HepG2 (cell line): ENCODE results near the gene HADHA. TPM values are rescaled to one million over a fixed set of nuclear protein-coding genes. Genes with fewer than 3 reads are reported as not detected.
A peak's percentile ranks its signal among the peaks of the same experiment; 100 is the strongest.

Experiments
- ATAC-seq: fragments of 200-7000 bp; cut with Tn5 transposase; 3 replicates; pipeline ENCODE4 v1.9.1; 2020; ENCODE audit warnings: mild to moderate bottlenecking, moderate library complexity
- Bru-seq: library from RNA; stranded (reverse); fragments of 400-500 nt; gene quantifications from one replicate; lab custom pipeline; 2021; lab: Mats Ljungman, UMichigan
- BruChase-seq, 2 experiments: library from RNA; stranded (reverse); fragments of 400-500 nt; gene quantifications; one replicate each; lab custom pipeline; 2021; lab: Mats Ljungman, UMichigan
- BruUV-seq: library from RNA; stranded (reverse); fragments of 400-500 nt; replicated peaks from 2 replicates; lab custom pipeline; 2021; lab: Mats Ljungman, UMichigan
- CTCF ChIA-PET: fragments of 300-600 bp; formaldehyde crosslinking; extraction: SDS; loops from one replicate; lab custom pipeline; 2021; ENCODE audit warnings: low total read pairs, inconsistent platforms, low intra/inter-chr PET ratio; lab: Yijun Ruan, JAX
- POLR2A ChIA-PET: fragments of 350-600 bp; sonication (Branson Sonifier 250); formaldehyde crosslinking; loops from one replicate; lab custom pipeline; 2020; ENCODE audit warnings: antibody characterized with exemption, inconsistent platforms; lab: Yijun Ruan, JAX
- DNase-seq: peaks from one replicate; pipeline ENCODE4 v3.0.0-alpha.2; 2015; ENCODE audit warnings: low spot score
- FAIRE-seq: peaks from 3 replicates; lab custom pipeline; 2011; peaks lifted over from hg19 to GRCh38; lab: Jason Lieb, UNC
- H2AFZ ChIP-seq: one replicate; pipeline ENCODE4 v1.6.1; 2011; ENCODE audit warnings: low read length, inconsistent platforms
- H3K27ac ChIP-seq: fragments of 300-600 bp; 3 replicates; pipeline ENCODE4 v1.8.0; 2011; ENCODE audit warnings: mixed run types, mild to moderate bottlenecking, mixed read lengths, low read length, inconsistent platforms; ENCODE audit not compliant: insufficient read depth; ENCODE audit errors: extremely low read length
- H3K27me3 ChIP-seq, 2 experiments: fragments of 200-600 bp in 1 of 2; 2 replicates in 1 of 2; 3 replicates in 1 of 2; pipeline versions ENCODE4 v1.6.0 to v1.8.0; 2011; ENCODE audit warnings: low read length in 2 of 2, mild to moderate bottlenecking in 2 of 2, moderate library complexity in 2 of 2, inconsistent platforms in 1 of 2; ENCODE audit not compliant: insufficient read depth in 2 of 2, control insufficient read depth in 1 of 2
- H3K36me3 ChIP-seq, 2 experiments: fragments of 200-600 bp in 1 of 2; replicated peaks in 1 of 2; 2 replicates in 1 of 2; 3 replicates in 1 of 2; pipeline versions ENCODE4 v1.5.1 to v1.8.0; 2011; ENCODE audit warnings: low read length in 2 of 2, inconsistent platforms in 1 of 2; ENCODE audit not compliant: insufficient read depth in 2 of 2, control insufficient read depth in 1 of 2
- H3K4me1 ChIP-seq: 2 replicates; pipeline ENCODE4 v1.5.1; 2012; ENCODE audit warnings: low read length, inconsistent platforms; ENCODE audit not compliant: insufficient read depth
- H3K4me2 ChIP-seq: 2 replicates; pipeline ENCODE4 v1.6.0; 2011; ENCODE audit warnings: low read depth, low read length, inconsistent platforms
- H3K4me3 ChIP-seq, 3 experiments: fragments of 200-600 bp in 1 of 3; sonication (generic), shearing (Covaris generic) in 1 of 3; replicated peaks in 1 of 3; 2 replicates each; pipeline ENCODE4 v1.5.1; 2011 to 2016; ENCODE audit warnings: low read length in 3 of 3, inconsistent platforms in 2 of 3, low read depth in 2 of 3, mild to moderate bottlenecking in 2 of 3, control low read depth in 1 of 3, mixed read lengths in 1 of 3; ENCODE audit not compliant: insufficient read depth in 1 of 3
- H3K79me2 ChIP-seq: one replicate; pipeline ENCODE4 v1.6.1; 2011; ENCODE audit warnings: low read length, inconsistent platforms; ENCODE audit not compliant: insufficient read depth
- H3K9ac ChIP-seq: 2 replicates; pipeline ENCODE4 v1.6.0; 2011; ENCODE audit warnings: mild to moderate bottlenecking, low read depth, low read length, inconsistent platforms; ENCODE audit not compliant: insufficient read depth
- H3K9me3 ChIP-seq: 2 replicates; pipeline ENCODE4 v1.5.1; 2012; ENCODE audit warnings: mild to moderate bottlenecking, low read length
- H4K20me1 ChIP-seq: 2 replicates; pipeline ENCODE4 v1.6.0; 2011; ENCODE audit warnings: inconsistent platforms, mild to moderate bottlenecking, low read length, moderate library complexity; ENCODE audit not compliant: insufficient read depth
- EED ChIP-seq: sonication (generic); formaldehyde crosslinking; IDR thresholded peaks from 2 replicates; pipeline ENCODE4 v1.5.0; 2020; ENCODE audit warnings: mild to moderate bottlenecking, missing genetic modification reagents
- KLF16 ChIP-seq, 2 experiments: sonication (generic) in 1 of 2; formaldehyde crosslinking in 1 of 2; IDR thresholded peaks; 2 replicates each; pipeline versions ENCODE4 v1.6.1 to v1.8.0; 2016 to 2023; ENCODE audit warnings: missing genetic modification reagents in 2 of 2, missing compliant biosample characterization in 1 of 2
- NONO ChIP-seq, 2 experiments: fragments of 450-650 bp in 1 of 2; sonication (generic) in 1 of 2; formaldehyde crosslinking in 1 of 2; IDR thresholded peaks in 1 of 2; conservative IDR thresholded peaks in 1 of 2; 2 replicates each; pipeline versions ENCODE4 v1.6.1 to v1.8.0; 2017 to 2022; ENCODE audit warnings: mild to moderate bottlenecking in 1 of 2, missing genetic modification reagents in 1 of 2, moderate library complexity in 1 of 2
- ZBTB38 ChIP-seq: sonication (generic); formaldehyde crosslinking; IDR thresholded peaks from 2 replicates; pipeline ENCODE4 v1.5.1; 2020; ENCODE audit warnings: mild to moderate bottlenecking, missing genetic modification reagents
- ZFP41 ChIP-seq: sonication (generic); formaldehyde crosslinking; IDR thresholded peaks from 2 replicates; pipeline ENCODE4 v1.4.0; 2020; ENCODE audit warnings: mild to moderate bottlenecking, missing genetic modification reagents, borderline replicate concordance
- ZNF614 ChIP-seq: IDR thresholded peaks from 2 replicates; pipeline ENCODE4 v1.6.1; 2018; ENCODE audit warnings: missing biosample characterization, missing genetic modification reagents, inconsistent platforms, borderline replicate concordance
- ZNF761 ChIP-seq: sonication (generic); formaldehyde crosslinking; conservative IDR thresholded peaks from 2 replicates; pipeline ENCODE4 v1.4.0; 2020; ENCODE audit warnings: mild to moderate bottlenecking, missing genetic modification reagents
- ZNF768 ChIP-seq: sonication (generic); formaldehyde crosslinking; IDR thresholded peaks from 2 replicates; pipeline ENCODE4 v1.4.0; 2020; ENCODE audit warnings: missing genetic modification reagents
- WGBS: methylation state at CpG from one replicate; pipeline ENCODE4 v1.1.6; 2017; ENCODE audit warnings: low lambda C conversion rate; 5-methylcytosine and 5-hydroxymethylcytosine counted together
- in situ Hi-C: cut with HindIII; loops from 2 replicates; pipeline ENCODE4 v1.10.0; 2017; ENCODE audit warnings: low pct_unique_long_range_greater_than_20kb; ENCODE audit not compliant: extremely low pct_ligation_motif_present
- intact Hi-C: fragments of 100-400 bp; cut with micrococcal nuclease; formaldehyde crosslinking; loops from one replicate; pipeline ENCODE4 v1.10.0; 2022; ENCODE audit not compliant: unreplicated experiment
- long read RNA-seq, 2 experiments: library from RNA in 1 of 2; library from polyadenylated mRNA in 1 of 2; stranded (forward) in 1 of 2; unstranded in 1 of 2; transcript quantifications; one replicate each; pipeline ENCODE4 v2.0.0, GENCODE V29; 2019 to 2022
- polyA minus RNA-seq, 3 experiments: library from RNA; depleted of rRNA, polyadenylated mRNA; stranded (reverse); fragments of >200 nt; gene quantifications; 2 replicates each; pipeline ENCODE4 v1.2.3, GENCODE V29; 2011; ENCODE audit warnings: low replicate concordance in 1 of 3
- polyA plus RNA-seq, 8 experiments: library from polyadenylated mRNA; depleted of rRNA in 3 of 8; stranded (reverse) in 7 of 8; unstranded in 1 of 8; fragments of >200 nt; fragmentation: Illumina TruSeq in 4 of 8; extraction: Trizol in 4 of 8; gene quantifications; 2 replicates each; pipeline versions ENCODE4 v1.2.1 to v1.2.3, GENCODE V29; 2011 to 2016; ENCODE audit warnings: low read depth in 4 of 8, missing spikeins in 1 of 8, mixed read lengths in 1 of 8; ENCODE audit not compliant: insufficient read depth in 1 of 8
- total RNA-seq, 5 experiments: library from RNA; depleted of rRNA; stranded (reverse); fragments of >200 nt; fragmentation: Illumina TruSeq; extraction: Trizol; gene quantifications; 2 replicates each; pipeline ENCODE4 v1.2.3, GENCODE V29; 2016; ENCODE audit warnings: low read depth in 1 of 5
- TF ChIP-seq, protein P1 (sequence below): sonication (generic); formaldehyde crosslinking; IDR thresholded peaks from 2 replicates; pipeline ENCODE4 v1.4.0; 2020; ENCODE audit warnings: mild to moderate bottlenecking, low read depth, missing genetic modification reagents
- TF ChIP-seq, protein P2 (sequence below): sonication (generic); formaldehyde crosslinking; IDR thresholded peaks from 2 replicates; pipeline ENCODE4 v1.5.1; 2020; ENCODE audit warnings: mild to moderate bottlenecking, missing genetic modification reagents, moderate library complexity
- TF ChIP-seq, protein P3 (sequence below): sonication (generic); formaldehyde crosslinking; IDR thresholded peaks from 2 replicates; pipeline ENCODE4 v1.4.0; 2020; ENCODE audit warnings: missing genetic modification reagents

The HADHA gene
- total RNA-seq (2016; rRNA removed; fragmentation: Illumina TruSeq; extraction: Trizol) (270 and 385 TPM in 2 replicates), polyA plus RNA-seq (2011; rRNA removed) (101 and 102 TPM in 2 replicates), polyA minus RNA-seq (2011; rRNA and poly(A)+ RNA removed; ENCODE audit: low replicate concordance) (135 and 171 TPM in 2 replicates), Bru-seq, nascent RNA (percentile 87 among the genes with signal in this experiment), BruChase-seq, experiment 1, labeled RNA remaining after a 6-hour chase (percentile 89 among the genes with signal in this experiment), BruChase-seq, experiment 2, labeled RNA remaining after a 2-hour chase (percentile 85 among the genes with signal in this experiment)
- total RNA-seq (2016; cell fraction: cytosol; rRNA removed; fragmentation: Illumina TruSeq; extraction: Trizol; ENCODE audit: low read depth), result 28.5 and 37.3 TPM in 2 replicates
- total RNA-seq (2016; cell fraction: insoluble cytoplasmic fraction; rRNA removed; fragmentation: Illumina TruSeq; extraction: Trizol), result 269 and 366 TPM in 2 replicates
- 91.6 and 115 TPM in 2 replicates for total RNA-seq (2016; cell fraction: membrane; rRNA removed; fragmentation: Illumina TruSeq; extraction: Trizol)
- 133 TPM in 2 replicates for total RNA-seq (2016; cell fraction: nucleus; rRNA removed; fragmentation: Illumina TruSeq; extraction: Trizol)
- polyA plus RNA-seq (2011; cell fraction: cytosol; rRNA removed), result 101 and 123 TPM in 2 replicates
- 35.5 and 47.7 TPM in 2 replicates for polyA plus RNA-seq (2011; cell fraction: nucleus; rRNA removed)
- polyA plus RNA-seq (2012), result 178 and 209 TPM in 2 replicates
- polyA plus RNA-seq (2016; cell fraction: cytosol; fragmentation: Illumina TruSeq; extraction: Trizol; ENCODE audit: low read depth), result 28.3 and 35.5 TPM in 2 replicates
- 311 and 319 TPM in 2 replicates for polyA plus RNA-seq (2016; cell fraction: insoluble cytoplasmic fraction; fragmentation: Illumina TruSeq; extraction: Trizol; ENCODE audit: low read depth)
- polyA plus RNA-seq (2016; cell fraction: membrane; fragmentation: Illumina TruSeq; extraction: Trizol; ENCODE audit: low read depth), result 67.7 and 83.6 TPM in 2 replicates
- polyA plus RNA-seq (2016; cell fraction: nucleus; fragmentation: Illumina TruSeq; extraction: Trizol; ENCODE audit: insufficient read depth, low read depth), result 138 and 139 TPM in 2 replicates
- 120 and 132 TPM in 2 replicates for polyA minus RNA-seq (2011; cell fraction: cytosol; rRNA and poly(A)+ RNA removed)
- polyA minus RNA-seq (2011; cell fraction: nucleus; rRNA and poly(A)+ RNA removed), result 57.7 and 75.8 TPM in 2 replicates
- long read RNA-seq, experiment 1, transcript HADHA-201 (20 exons, 3,037 nt), result major isoform, 225 of 335 reads
- long read RNA-seq, experiment 1, partial matches to known transcripts, result 89 of 335 reads
- long read RNA-seq, experiment 1, other reads (novel, unspliced or antisense), result 21 of 335 reads
- long read RNA-seq, experiment 2, transcript HADHA-201 (20 exons, 3,037 nt), result major isoform, 286 of 598 reads
- long read RNA-seq, experiment 2, partial matches to known transcripts, result 168 of 598 reads
- long read RNA-seq, experiment 2, other reads (novel, unspliced or antisense), result 140 of 598 reads

DNA sequence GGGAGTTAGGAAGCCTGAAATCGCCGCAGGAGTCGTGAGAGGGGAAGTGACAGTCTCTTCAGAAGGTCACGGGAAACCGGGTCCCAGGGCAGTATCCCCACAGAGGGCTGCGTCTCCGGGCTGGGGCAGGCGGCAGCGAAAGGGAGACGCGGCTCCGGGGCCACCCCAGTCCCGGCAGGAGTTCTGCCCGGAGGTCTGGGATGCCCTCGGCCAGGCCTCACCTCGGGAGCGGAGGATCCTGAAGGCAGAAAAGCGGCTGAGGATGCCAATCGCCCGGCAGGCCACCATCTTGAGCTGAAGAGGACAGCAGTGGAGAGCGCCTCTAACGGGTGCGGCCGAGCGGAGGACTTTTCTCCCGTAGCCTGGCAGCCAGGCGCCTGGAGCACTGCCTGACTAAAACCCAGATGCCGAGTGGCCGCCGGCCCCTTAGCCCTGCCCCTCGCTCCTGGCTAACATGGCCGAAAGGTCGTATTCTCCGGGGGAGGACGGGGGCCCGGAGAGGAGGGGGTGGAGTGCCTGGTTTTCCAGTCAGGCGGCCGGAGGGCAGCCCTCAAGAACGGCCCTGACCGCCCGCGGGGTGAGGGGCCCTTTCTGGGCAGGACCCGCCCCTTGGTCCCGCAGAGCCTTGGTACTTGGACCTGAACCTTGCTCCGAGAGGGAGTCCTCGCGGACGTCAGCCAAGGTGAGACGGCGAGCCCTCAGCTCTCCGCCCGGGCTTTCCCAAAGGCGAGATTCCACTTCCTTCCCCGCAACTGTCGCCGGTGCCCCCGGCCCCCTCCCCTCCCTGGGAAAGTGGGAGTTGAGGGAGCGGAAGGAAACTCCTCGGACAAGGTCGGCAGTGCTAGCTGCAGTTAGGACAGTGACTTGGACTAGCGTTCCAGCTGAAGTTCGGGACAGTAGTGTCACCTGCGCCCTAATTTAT is at the start of gene HADHA, which contains the start of gene HADHB:
Gene HADHA (minus strand): TSS at position 324 of the 922 bp plus-strand sequence. CDS start 36 bp downstream, at position 288.
Gene HADHB (plus strand): TSS at position 631 of the 922 bp plus-strand sequence. CDS start 9,316 bp downstream, outside the sequence.
- peak within 1 kb of the TSS; percentile 80 for H3K4me2 ChIP-seq
- POLR2A ChIA-PET, result interaction anchor here (0.6 to 5.2 kb wide), 24 partner anchors 8 to 1338 kb away, joined by 3 to 38 read pairs (median 3); partner anchors contain the start of genes ADGRF3, ASXL2, KIF3C and RAB10
- DNase-seq, result peak; percentile 95
- TF ChIP-seq ZFP41 (CRISPR knock-in tag) (no peak), ZNF761 (0 out of 2 replicates have a peak, but pooled peaks have one; percentile 27), EED (CRISPR knock-in tag) (peak; percentile 62; the same call in 1 of the 2 replicates), NONO (IDR thresholded peaks at IDR 0.05) (no peak), NONO (CRISPR knock-in tag; conservative IDR thresholded peaks at IDR 0.05) (peak; percentile 89), ZNF768 (peak; percentile 50), ZNF614 (CRISPR knock-in tag) (peak; percentile 78), ZBTB38 (CRISPR knock-in tag) (peak; percentile 51; the same call in 1 of the 2 replicates), KLF16 (CRISPR knock-in tag; IDR thresholded peaks at IDR 0.05) (peak in 1 of 2 experiments; percentile 84; a peak in 2 of 4 replicates)
- TF ChIP-seq, protein P1, sequence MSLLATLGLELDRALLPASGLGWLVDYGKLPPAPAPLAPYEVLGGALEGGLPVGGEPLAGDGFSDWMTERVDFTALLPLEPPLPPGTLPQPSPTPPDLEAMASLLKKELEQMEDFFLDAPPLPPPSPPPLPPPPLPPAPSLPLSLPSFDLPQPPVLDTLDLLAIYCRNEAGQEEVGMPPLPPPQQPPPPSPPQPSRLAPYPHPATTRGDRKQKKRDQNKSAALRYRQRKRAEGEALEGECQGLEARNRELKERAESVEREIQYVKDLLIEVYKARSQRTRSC (CRISPR knock-in tag), result no peak
- TF ChIP-seq, protein P2, sequence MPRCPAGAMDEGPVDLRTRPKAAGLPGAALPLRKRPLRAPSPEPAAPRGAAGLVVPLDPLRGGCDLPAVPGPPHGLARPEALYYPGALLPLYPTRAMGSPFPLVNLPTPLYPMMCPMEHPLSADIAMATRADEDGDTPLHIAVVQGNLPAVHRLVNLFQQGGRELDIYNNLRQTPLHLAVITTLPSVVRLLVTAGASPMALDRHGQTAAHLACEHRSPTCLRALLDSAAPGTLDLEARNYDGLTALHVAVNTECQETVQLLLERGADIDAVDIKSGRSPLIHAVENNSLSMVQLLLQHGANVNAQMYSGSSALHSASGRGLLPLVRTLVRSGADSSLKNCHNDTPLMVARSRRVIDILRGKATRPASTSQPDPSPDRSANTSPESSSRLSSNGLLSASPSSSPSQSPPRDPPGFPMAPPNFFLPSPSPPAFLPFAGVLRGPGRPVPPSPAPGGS, result peak; percentile 61; the same call in 1 of the 2 replicates
- TF ChIP-seq, protein P3, sequence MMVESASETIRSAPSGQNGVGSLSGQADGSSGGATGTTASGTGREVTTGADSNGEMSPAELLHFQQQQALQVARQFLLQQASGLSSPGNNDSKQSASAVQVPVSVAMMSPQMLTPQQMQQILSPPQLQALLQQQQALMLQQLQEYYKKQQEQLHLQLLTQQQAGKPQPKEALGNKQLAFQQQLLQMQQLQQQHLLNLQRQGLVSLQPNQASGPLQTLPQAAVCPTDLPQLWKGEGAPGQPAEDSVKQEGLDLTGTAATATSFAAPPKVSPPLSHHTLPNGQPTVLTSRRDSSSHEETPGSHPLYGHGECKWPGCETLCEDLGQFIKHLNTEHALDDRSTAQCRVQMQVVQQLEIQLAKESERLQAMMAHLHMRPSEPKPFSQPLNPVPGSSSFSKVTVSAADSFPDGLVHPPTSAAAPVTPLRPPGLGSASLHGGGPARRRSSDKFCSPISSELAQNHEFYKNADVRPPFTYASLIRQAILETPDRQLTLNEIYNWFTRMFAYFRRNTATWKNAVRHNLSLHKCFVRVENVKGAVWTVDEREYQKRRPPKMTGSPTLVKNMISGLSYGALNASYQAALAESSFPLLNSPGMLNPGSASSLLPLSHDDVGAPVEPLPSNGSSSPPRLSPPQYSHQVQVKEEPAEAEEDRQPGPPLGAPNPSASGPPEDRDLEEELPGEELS (CRISPR knock-in tag), result peak; percentile 66

More for the DNA sequence above, at the start of gene HADHA, which contains the start of gene HADHB:
- Histone ChIP-seq H3K4me1 (peaks cover 59% of the 10 kb centered on the region), H3K27ac (peak within 1 kb of the TSS; percentile 91), H3K4me3 (peak within 1 kb of the TSS; percentile 62 to 96 (median 94)), H3K27me3 (peaks cover 0 to 7% of the 10 kb centered on the region in 2 experiments; a peak in 2 of 5 replicates), H4K20me1 (peaks cover 13% of the 10 kb centered on the region), H2AFZ (peak within 1 kb of the TSS; percentile 75), H3K9ac (peak within 1 kb of the TSS; percentile 90), H3K79me2 (peaks cover 93% of the 10 kb centered on the region), H3K9me3 (no peaks in the 10 kb centered on the region), H3K36me3 (no peaks in the 10 kb centered on the region)
- WGBS, result 2% methylated on average over 47 of the region's 63 CpGs
- CTCF ChIA-PET, result no interaction called here
- intact Hi-C loops (loop anchor here (2.0 to 5.0 kb wide), 2 partner anchors 30 to 543 kb away; partner anchors contain the start of gene CENPA), in situ Hi-C loops (no loop called here)
- ATAC-seq (peak; percentile 94), FAIRE-seq (no peak)
- BruUV-seq, result no TSS peak
